HG03439 (cell line): ENCODE results near the gene MEIKIN.
A peak's percentile ranks its signal among the peaks of the same experiment; 100 is the strongest.
"Not testable (repeated sequence)": the region's sequence is repeated elsewhere in the genome, so short reads cannot be mapped to it uniquely, and the experiment has no call there.

ENCODE experiments used
- ATAC-seq: cut with Tn5 transposase; IDR thresholded peaks from one replicate; pipeline ENCODE4 v1.9.1; 2021; ENCODE audit warnings: mild to moderate bottlenecking, moderate library complexity; ENCODE audit not compliant: unreplicated experiment

MEIKIN gene

DNA sequence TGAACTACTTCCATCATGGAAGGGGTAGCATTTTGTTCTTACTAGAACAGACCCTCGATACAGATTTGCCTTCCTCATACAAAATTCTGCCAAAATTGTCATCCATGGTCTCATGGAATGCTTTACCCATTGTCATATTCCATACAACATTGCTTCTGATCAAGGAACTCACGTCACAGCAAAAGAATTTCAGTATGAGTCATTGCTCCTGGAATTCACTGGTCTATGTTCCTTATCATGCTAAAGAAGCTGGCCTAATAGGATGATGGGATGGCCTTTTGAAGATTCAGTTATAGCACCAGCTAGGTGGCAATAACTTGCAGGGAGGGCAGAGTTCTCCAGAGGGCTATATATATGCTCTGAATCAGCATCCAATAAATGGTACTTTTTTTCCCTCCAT, 130.5 kb downstream of the MEIKIN start:
- ATAC-seq: no peak

GRCh38 chr5:131812371-131813160, 132.9 kb downstream of the MEIKIN start:
- no peak for ATAC-seq

GRCh38 chr5:131810510-131811249, 134.8 kb downstream of the MEIKIN start:
- ATAC-seq: no peak

DNA sequence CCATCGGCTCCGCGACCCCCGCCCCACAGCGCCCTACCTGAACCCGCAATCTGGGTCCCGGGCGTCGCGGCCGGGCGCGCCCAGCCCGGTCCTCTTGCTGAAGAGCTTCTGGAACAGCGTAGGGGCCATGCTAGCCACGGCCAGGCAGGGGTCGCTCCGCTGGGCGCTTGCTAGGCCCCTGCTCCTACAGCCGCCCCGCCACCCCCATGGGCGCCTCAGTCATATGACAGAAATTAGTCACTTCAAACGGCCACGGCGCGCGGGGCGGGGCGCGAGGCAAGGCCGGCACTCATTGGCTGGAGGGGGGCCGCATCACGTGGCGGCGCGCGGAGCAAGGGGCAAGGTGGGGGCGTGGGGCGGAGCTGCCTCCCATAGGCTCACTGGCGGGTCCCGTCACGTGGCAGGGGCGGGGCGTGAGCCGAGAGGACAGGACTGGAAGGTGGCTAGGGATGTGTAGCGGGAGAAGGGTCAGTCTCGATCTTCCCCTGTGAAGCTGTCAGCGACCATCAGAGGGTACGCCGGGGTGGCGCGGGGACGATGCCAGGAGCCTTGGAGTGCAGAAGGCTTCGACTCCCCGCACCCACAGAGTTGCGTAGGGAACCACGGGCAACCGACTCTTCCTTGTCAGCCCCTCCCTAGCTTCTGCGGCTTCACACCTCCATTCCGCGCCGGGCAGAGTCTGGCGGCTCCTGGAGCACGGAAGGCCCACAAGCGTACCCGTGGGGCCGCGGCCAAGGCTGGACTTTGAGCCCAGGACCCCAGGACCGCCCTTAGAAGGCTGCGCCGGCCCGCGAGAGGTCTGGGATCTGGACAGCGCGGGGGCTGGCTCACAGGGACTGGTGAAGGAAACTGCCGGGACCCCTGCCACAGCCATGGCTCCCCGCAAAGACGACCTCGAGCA, 148.4 kb downstream of the MEIKIN start, which contains the start of gene FNIP1:
TSS of gene FNIP1 (minus strand) at position 225 of the 901 bp plus-strand sequence. CDS start at position 129, 96 bp downstream.
- ATAC-seq: peak; percentile 93

DNA sequence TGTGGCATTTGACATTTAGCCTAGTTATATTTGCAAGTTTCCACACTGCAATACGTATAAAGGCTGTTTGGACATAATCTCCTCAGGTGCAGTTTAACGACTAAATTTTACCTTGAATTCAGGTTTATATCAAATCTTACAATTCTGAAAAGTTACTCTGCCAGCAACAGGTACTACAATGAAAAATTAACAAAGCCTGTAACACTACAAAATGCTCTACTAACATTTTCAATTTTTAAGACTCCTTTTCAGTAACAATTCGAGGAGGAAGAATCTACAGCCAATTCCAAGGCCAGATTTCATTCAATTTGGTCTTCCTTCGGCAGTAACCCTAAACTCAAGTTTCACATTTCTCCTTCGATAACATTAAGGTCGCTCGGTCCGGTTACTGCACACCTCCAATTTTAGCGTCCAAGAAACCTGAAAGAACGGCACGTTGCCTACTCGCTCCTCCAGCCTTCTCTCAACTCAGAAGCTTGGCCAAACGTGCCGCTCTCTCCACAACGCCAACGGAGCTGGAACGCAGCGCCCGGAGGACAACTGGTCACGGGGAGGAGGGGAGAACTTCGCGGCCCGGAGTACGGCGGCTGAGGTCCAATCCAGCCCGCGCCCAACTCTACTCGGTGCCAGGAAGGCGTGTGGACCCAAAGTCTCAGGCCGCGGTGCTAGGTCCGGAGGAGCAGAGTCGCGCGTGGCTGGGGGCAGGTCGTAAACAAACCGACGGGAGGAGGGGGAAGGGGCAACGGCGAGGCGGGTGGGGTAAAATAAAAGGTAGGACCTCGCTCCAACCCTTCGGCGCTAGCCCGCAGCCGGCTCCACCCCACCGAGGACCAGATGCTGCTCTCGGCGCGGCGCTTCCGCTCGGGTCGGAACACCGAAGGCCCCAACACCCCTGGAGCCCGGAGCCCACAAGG, 149.3 kb downstream of the MEIKIN start:
- peak; percentile 11 for ATAC-seq

GRCh38 chr5:131795228-131795627, 150.2 kb downstream of the MEIKIN start:
- ATAC-seq: no peak

DNA sequence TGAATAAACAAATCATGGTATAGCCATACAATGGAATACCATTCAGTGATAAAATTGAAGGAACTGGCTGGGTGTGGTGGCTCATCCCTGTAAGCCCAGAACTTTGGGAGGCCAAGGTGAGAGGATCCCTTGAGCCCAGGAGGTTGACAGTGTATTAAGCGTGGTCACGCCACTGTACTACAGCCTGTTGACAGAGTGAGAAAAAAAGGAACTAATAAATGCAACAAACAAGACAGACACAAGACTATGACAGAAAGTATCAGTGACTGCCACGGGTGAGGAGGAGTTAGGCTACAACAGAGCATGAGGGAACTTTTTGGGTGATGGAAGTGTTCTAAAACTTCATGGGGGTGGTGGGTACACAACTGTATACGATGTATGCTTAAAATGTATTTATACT, 150.9 kb downstream of the MEIKIN start:
- no peak for ATAC-seq

DNA sequence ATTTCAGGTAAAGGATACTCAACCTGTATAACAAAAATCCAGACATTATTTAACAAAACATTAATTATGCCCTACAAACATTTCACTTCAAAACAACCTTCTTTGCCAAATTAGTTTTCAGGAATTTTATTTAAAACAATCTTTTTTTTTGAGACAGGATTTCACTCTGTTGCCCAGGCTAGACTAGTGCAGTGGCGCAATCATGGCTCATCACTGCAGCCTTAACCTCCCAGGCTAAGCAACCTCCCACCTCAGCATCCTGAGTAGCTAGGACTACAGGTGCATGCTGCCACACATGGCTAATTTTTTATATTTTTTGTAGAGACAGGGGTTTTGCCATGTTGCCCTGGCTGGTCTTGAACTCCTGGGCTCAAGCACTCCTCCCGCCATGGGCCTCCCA, 152.6 kb downstream of the MEIKIN start:
- no peak for ATAC-seq

DNA sequence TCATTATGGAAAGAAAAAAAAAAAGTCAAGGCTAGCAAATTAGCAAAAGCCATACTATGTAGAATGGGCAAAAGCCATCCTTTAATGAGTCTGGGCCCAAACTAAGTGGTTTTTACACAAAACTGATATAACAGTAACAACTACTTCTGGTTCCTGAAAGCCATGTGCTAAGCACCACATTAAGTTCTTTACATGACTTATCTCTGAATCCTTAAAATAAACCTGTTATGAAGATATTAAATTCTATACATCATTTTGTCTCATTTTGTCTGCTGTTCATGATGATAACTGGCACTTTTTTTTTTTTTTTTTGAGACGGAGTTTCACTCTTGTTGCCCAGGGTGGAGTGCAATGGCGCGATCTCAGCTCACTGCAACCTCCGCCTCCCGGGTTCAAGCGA, 153.6 kb downstream of the MEIKIN start:
- ATAC-seq: no peak

DNA sequence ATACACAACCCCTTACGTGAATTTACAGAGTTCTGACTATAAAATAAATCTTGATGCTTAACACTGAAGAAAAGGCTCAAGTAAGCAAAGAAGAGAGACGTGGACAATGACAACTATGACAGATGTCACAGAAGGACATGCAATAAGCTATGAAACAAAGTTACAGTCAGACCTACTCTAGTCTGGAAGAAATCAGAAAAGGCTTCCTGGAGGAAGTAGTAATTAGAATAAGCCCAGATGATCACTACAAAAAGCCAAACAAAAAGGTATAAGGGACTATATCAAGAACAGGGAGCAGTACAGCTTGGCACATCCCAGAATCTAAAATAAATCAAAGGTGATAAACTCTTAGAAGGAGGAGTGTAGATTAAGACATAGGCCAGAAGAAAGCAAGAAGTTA, 154.9 kb downstream of the MEIKIN start:
- no peak for ATAC-seq

DNA sequence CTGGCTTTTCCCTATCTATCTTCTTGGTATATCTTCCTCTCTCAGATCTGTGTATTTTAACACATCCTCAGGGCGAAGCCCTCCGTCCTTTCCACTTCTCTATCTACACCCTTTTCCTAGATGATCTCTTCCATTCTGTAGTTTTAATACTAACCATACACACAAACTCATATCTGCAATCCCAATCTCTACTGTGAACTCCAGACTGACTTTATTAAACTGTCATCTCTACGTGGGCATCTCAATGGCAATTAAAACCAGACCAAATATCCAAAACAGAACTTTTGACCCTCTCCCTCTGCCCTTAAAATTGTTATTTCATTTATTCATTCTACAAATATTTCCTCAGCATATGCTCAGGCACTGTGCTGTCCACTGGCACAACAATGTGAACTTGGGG, 155.7 kb downstream of the MEIKIN start:
- no peak for ATAC-seq

GRCh38 chr5:131787736-131788135, 157.7 kb downstream of the MEIKIN start:
- ATAC-seq: no peak

DNA sequence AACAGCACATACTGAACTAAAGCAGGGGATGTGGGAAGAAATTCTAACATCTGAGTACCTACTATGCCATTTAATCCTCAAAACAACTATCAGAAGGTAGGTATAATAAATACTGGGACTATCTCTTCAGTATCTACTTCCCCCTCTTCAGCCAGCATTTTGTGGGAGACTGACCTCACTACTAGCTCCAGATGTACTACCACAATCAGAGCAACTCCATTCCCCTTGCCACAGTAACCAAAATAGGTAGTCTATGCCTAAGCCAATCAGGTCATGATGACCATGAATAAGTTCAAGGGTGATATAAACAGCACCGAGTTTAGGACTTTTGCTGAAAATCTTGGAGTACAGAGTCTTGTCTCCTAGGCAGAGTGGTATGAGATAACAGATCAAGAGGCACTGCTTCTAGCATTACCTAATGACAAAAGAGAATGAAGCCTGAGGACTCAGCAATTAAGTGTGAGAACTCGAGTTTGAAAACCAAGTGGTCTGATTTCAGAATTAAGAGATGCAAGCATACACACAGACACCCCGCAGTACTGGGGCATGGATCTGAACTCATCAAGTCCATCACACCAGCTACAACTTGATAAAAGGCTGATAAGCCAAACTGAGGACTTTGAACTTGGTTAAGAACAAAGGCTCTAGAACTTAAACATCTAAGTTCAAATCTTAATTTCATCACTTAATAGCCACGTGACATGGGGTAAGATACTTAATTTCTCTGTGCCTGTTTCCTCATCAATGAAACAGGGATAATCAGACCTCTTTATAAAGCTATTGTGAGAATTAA, 158.4 kb downstream of the MEIKIN start:
- ATAC-seq: no peak

DNA sequence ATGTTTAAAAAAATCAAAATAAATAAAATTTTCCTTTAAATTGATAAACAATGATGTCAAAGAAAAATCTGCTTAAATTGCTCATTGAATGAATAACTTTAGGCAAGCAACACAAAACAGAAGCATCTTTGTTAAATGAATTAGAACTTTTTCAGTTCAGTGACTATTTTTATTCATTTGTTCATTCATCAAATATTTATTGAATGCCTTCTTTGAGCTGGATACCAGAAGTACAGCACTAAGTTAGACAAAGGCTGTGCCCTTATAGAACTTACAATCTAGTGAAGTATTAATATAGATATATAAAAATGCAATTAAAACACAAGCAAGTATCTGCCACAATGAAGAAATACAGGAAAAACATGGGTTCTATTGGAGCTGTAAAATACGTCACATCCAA, 159.4 kb downstream of the MEIKIN start:
- ATAC-seq: no peak

GRCh38 chr5:131783874-131784273, 161.6 kb downstream of the MEIKIN start:
- ATAC-seq: no peak

GRCh38 chr5:131783357-131783756, 162.1 kb downstream of the MEIKIN start:
- ATAC-seq: no peak

DNA sequence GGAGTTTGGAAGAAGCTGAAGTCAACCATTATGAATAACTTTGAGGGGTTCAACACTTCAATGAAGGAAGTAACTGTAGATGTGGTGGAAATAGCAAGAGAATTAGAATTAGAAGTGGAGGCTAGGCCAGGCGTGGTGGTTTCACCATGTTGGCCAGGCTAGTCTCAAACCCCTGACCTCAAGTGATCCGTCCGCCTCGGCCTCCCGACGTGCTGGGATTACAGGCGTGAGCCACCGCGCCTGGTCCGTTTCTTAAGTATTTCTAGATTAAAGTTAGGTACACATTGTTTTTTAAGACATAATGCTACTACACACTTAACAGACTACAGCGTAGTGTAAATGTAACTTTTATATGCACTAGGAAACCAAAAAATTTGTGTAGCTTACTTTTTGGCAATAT, 162.7 kb downstream of the MEIKIN start:
- no peak for ATAC-seq

DNA sequence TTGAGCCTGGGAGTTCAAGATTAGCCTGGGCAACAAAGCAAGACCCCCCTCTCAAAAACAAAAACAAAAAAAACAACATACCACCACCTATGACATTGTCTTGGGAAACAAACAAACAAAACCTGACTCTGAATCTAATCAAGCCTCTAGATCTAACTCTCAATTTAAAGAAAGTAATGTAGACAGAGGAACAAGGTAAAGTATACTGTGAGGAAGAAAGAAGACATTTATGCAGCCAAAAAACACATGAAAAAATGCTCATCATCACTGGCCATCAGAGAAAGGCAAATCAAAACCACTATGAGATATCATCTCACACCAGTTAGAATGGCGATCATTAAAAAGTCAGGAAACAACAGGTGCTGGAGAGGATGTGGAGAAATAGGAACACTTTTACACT, 167.3 kb downstream of the MEIKIN start:
- not testable (repeated sequence) for ATAC-seq

DNA sequence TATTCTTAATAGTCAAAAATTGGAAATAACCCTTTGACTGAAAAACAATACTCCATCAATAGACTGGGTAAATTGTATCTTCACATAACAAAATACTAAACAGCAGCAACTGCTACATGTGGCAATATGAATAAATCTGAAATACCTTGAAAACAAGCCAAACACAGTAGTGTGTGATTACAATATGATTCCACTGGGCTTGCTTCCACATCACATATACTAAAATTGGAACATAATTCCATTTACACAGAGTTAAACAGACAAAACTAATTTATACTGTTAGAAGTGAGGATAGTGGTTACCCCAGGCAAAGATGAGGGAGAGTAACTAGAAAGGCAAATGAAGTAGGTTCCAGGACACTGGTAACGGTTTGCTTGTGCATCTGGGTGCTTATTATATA, 169.0 kb downstream of the MEIKIN start:
- no peak for ATAC-seq
